ENCODE data around the gene STK39. TPM values are rescaled to one million over a fixed set of nuclear protein-coding genes. Genes with fewer than 3 reads are reported as not detected.

The STK39 gene
- total RNA-seq, 1 experiment from 2014 or later: 22.1 TPM

DNA sequence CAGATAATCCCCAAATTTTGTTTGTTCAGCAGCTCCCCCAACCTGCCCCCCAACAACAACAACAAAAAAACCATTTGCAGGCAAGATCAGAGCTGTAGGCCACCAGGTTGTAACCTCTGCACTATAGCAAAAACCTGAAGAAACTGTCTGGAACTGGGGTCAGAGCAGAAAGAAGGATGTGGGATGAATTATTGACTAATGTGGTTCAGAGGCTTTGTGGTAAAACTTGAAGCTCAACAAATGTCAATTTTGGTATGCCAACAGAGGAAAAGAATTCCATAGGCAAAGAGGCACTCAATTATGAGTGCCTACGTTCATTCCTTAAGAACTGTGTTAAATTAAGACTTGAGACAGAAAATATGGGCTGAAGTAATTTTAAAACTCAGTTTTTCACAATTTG, 255.1 kb downstream of the STK39 start:
- H4K8ac ChIP-seq (replicated peaks; ENCODE audit: insufficient read length, low read depth, low read length): no peak overlapping the region
- H4K91ac ChIP-seq (ENCODE audit: insufficient read length, low read depth, low read length): no peak overlapping the region
- no peak overlapping the region for H3K9ac ChIP-seq (ENCODE audit: extremely low read depth, insufficient read length, low read length)
- TF ChIP-seq, protein P1, sequence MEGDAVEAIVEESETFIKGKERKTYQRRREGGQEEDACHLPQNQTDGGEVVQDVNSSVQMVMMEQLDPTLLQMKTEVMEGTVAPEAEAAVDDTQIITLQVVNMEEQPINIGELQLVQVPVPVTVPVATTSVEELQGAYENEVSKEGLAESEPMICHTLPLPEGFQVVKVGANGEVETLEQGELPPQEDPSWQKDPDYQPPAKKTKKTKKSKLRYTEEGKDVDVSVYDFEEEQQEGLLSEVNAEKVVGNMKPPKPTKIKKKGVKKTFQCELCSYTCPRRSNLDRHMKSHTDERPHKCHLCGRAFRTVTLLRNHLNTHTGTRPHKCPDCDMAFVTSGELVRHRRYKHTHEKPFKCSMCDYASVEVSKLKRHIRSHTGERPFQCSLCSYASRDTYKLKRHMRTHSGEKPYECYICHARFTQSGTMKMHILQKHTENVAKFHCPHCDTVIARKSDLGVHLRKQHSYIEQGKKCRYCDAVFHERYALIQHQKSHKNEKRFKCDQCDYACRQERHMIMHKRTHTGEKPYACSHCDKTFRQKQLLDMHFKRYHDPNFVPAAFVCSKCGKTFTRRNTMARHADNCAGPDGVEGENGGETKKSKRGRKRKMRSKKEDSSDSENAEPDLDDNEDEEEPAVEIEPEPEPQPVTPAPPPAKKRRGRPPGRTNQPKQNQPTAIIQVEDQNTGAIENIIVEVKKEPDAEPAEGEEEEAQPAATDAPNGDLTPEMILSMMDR (conservative IDR thresholded peaks at IDR 0.05): no peak
- H3K27me3 ChIP-seq (ENCODE audit: insufficient read depth, low read length): no peaks in the 10 kb centered on the region
- H3K9me3 Mint-ChIP-seq: no peaks in the 10 kb centered on the region
- H3K36me3 Mint-ChIP-seq (ENCODE audit: insufficient read depth in 1 of 3, low read depth in 3 of 3): no peaks in the 10 kb centered on the region
- no peak overlapping the region for H3T11ph ChIP-seq (ENCODE audit: low read length)
- no peak overlapping the region for H3K27ac Mint-ChIP-seq
- H3K4ac ChIP-seq (ENCODE audit: low read depth, low read length): no peak overlapping the region
- no peak overlapping the region for H3K56ac ChIP-seq (ENCODE audit: insufficient read length, low read depth, low read length)
- no peaks in the 10 kb centered on the region for H3K23me2 ChIP-seq (ENCODE audit: insufficient read length, low read depth, low read length, poor library complexity, severe bottlenecking)
- no CpG with 5 or more reads among the region's 1 CpG for WGBS (ENCODE audit: extremely low coverage, insufficient read length, low lambda C conversion rate)
- H3K9me3 ChIP-seq (ENCODE audit: control insufficient read depth, low read depth, low read length): no peaks in the 10 kb centered on the region
- no peak overlapping the region for H2BK5ac ChIP-seq (ENCODE audit: insufficient read length, low read length)
- no peaks in the 10 kb centered on the region for H3K79me2 ChIP-seq (ENCODE audit: insufficient read depth, low read length)
- H3K4me2 ChIP-seq (ENCODE audit: insufficient read depth, insufficient read length, low read length): no peak overlapping the region
- no peak overlapping the region for H3K27ac ChIP-seq (ENCODE audit: insufficient read length, low read depth, low read length)
- no peak overlapping the region for H3K23ac ChIP-seq (ENCODE audit: insufficient read length, low read depth, low read length)
- no peaks in the 10 kb centered on the region for H4K20me1 ChIP-seq (ENCODE audit: control insufficient read depth, insufficient read depth, insufficient read length)
- H4K5ac ChIP-seq (ENCODE audit: insufficient read length, low read depth, low read length): no peak overlapping the region
- H3K14ac ChIP-seq (ENCODE audit: insufficient read depth, low read length): no peak overlapping the region
- DNase-seq: no peak
- no peak overlapping the region for H3K4me3 Mint-ChIP-seq
- no peaks in the 10 kb centered on the region for H3K4me1 ChIP-seq (ENCODE audit: insufficient read depth, low read length)
- no peak overlapping the region for H2AFZ ChIP-seq (ENCODE audit: low read length)
- H2BK12ac ChIP-seq (ENCODE audit: insufficient read length, low read depth, low read length): no peak overlapping the region
- H3K18ac ChIP-seq (ENCODE audit: insufficient read length, low read depth, low read length): no peak overlapping the region
- no peak overlapping the region for H2AK5ac ChIP-seq (ENCODE audit: insufficient read length, low read length)
- H3K79me1 ChIP-seq (ENCODE audit: insufficient read depth, low read depth, low read length, poor library complexity, severe bottlenecking): no peaks in the 10 kb centered on the region
- H3K4me1 Mint-ChIP-seq: peaks cover 15 to 20% of the 10 kb centered on the region in 2 experiments
- H2BK15ac ChIP-seq (ENCODE audit: low read depth, low read length): no peak overlapping the region
- no peak overlapping the region for H2BK20ac ChIP-seq (ENCODE audit: low read depth, low read length, poor library complexity, severe bottlenecking)
- H3K27me3 Mint-ChIP-seq (ENCODE audit: low read depth): no peaks in the 10 kb centered on the region
- no peak overlapping the region for H2BK120ac ChIP-seq (ENCODE audit: low read depth, low read length, poor library complexity, severe bottlenecking)
